BE2C (cell line): ENCODE results near the gene F5.

Experiments
- DNase-seq: peaks from one replicate; pipeline ENCODE4 v3.0.0-alpha.2; 2020
- H3K27me3 ChIP-seq: fragments of 250-450 bp; sonication (Bioruptor Pico); 2 replicates; pipeline ENCODE4 v1.5.1; 2020; ENCODE audit warnings: mild to moderate bottlenecking
- H3K36me3 ChIP-seq: fragments of 250-450 bp; sonication (Bioruptor Pico); 2 replicates; pipeline ENCODE4 v1.5.1; 2020; ENCODE audit warnings: mild to moderate bottlenecking
- H3K4me1 ChIP-seq: fragments of 250-450 bp; sonication (Bioruptor Pico); 2 replicates; pipeline ENCODE4 v1.5.1; 2020
- H3K4me3 ChIP-seq: 2 replicates; pipeline ENCODE4 v1.5.1; 2011; ENCODE audit warnings: low read depth, low read length
- H3K9me3 ChIP-seq: fragments of 250-450 bp; sonication (Bioruptor Pico); 2 replicates; pipeline ENCODE4 v1.5.1; 2020
- CTCF ChIP-seq: IDR thresholded peaks from 2 replicates; pipeline ENCODE4 v1.5.1; 2012; ENCODE audit warnings: mild to moderate bottlenecking, low read depth, low read length

The F5 gene

GRCh38 chr1:169525391-169525790, 60.9 kb downstream of the F5 start:
- TF ChIP-seq CTCF, result no peak
- H3K4me3 ChIP-seq, result no peak overlapping the region
- H3K36me3 ChIP-seq, result no peaks in the 10 kb centered on the region

GRCh38 chr1:169523904-169524303, 62.4 kb downstream of the F5 start:
- no peaks in the 10 kb centered on the region for H3K36me3 ChIP-seq
- no peaks in the 10 kb centered on the region for H3K9me3 ChIP-seq
- H3K27me3 ChIP-seq, result peaks cover 6% of the 10 kb centered on the region
- no peak for TF ChIP-seq CTCF
- H3K4me1 ChIP-seq, result no peaks in the 10 kb centered on the region
- DNase-seq, result no peak
- no peak overlapping the region for H3K4me3 ChIP-seq

More at GRCh38 chr1:169525391-169525790, 60.9 kb downstream of the F5 start:
- Histone ChIP-seq H3K9me3 (no peaks in the 10 kb centered on the region), H3K4me1 (no peaks in the 10 kb centered on the region), H3K27me3 (peaks cover 17% of the 10 kb centered on the region)
- DNase-seq, result no peak

GRCh38 chr1:169521226-169521625, 65.1 kb downstream of the F5 start:
- H3K36me3 ChIP-seq, result no peaks in the 10 kb centered on the region
- TF ChIP-seq CTCF, result no peak
- H3K4me3 ChIP-seq, result no peak overlapping the region
- no peaks in the 10 kb centered on the region for H3K9me3 ChIP-seq
- no peak for DNase-seq
- no peaks in the 10 kb centered on the region for H3K27me3 ChIP-seq
- no peaks in the 10 kb centered on the region for H3K4me1 ChIP-seq

GRCh38 chr1:169517558-169518186, 68.6 kb downstream of the F5 start:
- TF ChIP-seq CTCF, result no peak
- Histone ChIP-seq H3K4me3 (no peak overlapping the region), H3K36me3 (no peaks in the 10 kb centered on the region), H3K9me3 (no peaks in the 10 kb centered on the region), H3K27me3 (no peaks in the 10 kb centered on the region; the same call in 1 of the 2 replicates), H3K4me1 (no peaks in the 10 kb centered on the region)
- no peak for DNase-seq

- no peak for TF ChIP-seq CTCF
- DNase-seq, result no peak
- Histone ChIP-seq H3K27me3 (no peaks in the 10 kb centered on the region; the same call in 1 of the 2 replicates), H3K9me3 (no peaks in the 10 kb centered on the region), H3K4me3 (no peak overlapping the region), H3K36me3 (no peaks in the 10 kb centered on the region), H3K4me1 (no peaks in the 10 kb centered on the region)
These were observed 70.6 kb downstream of the F5 start for GRCh38 chr1:169515641-169516040.

- no peaks in the 10 kb centered on the region for H3K9me3 ChIP-seq
- no peak for DNase-seq
- peaks cover 4% of the 10 kb centered on the region for H3K27me3 ChIP-seq
- H3K36me3 ChIP-seq, result no peaks in the 10 kb centered on the region
- H3K4me3 ChIP-seq, result no peak overlapping the region
- TF ChIP-seq CTCF, result no peak
- H3K4me1 ChIP-seq, result no peaks in the 10 kb centered on the region
These were observed 71.6 kb downstream of the F5 start for GRCh38 chr1:169514566-169515270.
